ENCODE results near the gene ADAMTSL1. TPM values are rescaled to one million over a fixed set of nuclear protein-coding genes. Genes with fewer than 3 reads are reported as not detected.

ADAMTSL1 gene, protein sequence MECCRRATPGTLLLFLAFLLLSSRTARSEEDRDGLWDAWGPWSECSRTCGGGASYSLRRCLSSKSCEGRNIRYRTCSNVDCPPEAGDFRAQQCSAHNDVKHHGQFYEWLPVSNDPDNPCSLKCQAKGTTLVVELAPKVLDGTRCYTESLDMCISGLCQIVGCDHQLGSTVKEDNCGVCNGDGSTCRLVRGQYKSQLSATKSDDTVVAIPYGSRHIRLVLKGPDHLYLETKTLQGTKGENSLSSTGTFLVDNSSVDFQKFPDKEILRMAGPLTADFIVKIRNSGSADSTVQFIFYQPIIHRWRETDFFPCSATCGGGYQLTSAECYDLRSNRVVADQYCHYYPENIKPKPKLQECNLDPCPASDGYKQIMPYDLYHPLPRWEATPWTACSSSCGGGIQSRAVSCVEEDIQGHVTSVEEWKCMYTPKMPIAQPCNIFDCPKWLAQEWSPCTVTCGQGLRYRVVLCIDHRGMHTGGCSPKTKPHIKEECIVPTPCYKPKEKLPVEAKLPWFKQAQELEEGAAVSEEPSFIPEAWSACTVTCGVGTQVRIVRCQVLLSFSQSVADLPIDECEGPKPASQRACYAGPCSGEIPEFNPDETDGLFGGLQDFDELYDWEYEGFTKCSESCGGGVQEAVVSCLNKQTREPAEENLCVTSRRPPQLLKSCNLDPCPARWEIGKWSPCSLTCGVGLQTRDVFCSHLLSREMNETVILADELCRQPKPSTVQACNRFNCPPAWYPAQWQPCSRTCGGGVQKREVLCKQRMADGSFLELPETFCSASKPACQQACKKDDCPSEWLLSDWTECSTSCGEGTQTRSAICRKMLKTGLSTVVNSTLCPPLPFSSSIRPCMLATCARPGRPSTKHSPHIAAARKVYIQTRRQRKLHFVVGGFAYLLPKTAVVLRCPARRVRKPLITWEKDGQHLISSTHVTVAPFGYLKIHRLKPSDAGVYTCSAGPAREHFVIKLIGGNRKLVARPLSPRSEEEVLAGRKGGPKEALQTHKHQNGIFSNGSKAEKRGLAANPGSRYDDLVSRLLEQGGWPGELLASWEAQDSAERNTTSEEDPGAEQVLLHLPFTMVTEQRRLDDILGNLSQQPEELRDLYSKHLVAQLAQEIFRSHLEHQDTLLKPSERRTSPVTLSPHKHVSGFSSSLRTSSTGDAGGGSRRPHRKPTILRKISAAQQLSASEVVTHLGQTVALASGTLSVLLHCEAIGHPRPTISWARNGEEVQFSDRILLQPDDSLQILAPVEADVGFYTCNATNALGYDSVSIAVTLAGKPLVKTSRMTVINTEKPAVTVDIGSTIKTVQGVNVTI (N-terminal part only)
- 0.07 to 0.13 TPM (median 0.09 TPM) in 3 of 5 replicates, not detected in the others for total RNA-seq (2022; extraction: Qiagen RNA extraction)

DNA sequence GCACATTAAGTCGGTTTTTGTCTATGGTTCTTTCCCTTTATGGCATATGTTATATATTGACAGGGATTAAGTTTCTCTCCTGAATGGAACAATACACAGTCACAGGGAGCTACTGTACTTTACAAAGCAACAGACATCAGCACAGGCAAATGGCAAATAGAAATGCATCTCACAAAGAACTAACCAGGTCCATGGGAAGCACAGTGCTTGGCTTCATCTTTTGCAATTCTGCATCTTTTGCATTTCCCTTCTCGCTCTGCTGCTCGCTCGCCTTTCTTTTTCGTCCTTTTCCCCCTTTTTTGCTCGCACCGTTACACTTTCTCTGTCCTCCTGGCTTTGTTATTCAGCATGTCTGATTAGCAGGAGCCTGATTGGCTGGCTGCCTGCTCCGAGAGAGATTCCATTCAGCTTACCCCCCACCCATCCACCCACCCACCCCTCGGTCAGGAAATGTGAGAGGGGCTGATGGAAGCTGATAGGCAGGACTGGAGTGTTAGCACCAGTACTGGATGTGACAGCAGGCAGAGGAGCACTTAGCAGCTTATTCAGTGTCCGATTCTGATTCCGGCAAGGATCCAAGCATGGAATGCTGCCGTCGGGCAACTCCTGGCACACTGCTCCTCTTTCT is at the start of gene ADAMTSL1:
ADAMTSL1 (plus strand) TSS at position 502 of the 628 bp plus-strand sequence; CDS start at position 582, 80 bp downstream.

